Colon (tissue), 2 donors: ENCODE results near the gene DNAJC2.

Experiments used
- FAIRE-seq: peaks from 2 replicates; lab custom pipeline; 2012; peaks lifted over from hg19 to GRCh38; lab: Jason Lieb, UNC
- donor health status: control.
- donor health status: control.

DNAJC2 gene

GRCh38 chr7:103344453-103345149 is at the start of gene DNAJC2:
Gene DNAJC2, minus strand, starts transcription at chr7:103344767. Its CDS starts 145 bp downstream, at chr7:103344622.
- no peak for FAIRE-seq

GRCh38 chr7:103391976-103392375 is 47.4 kb upstream of the DNAJC2 start:
- no peak for FAIRE-seq

GRCh38 chr7:103391150-103391549 is 46.6 kb upstream of the DNAJC2 start:
- no peak for FAIRE-seq

GRCh38 chr7:103389263-103389662 is 44.7 kb upstream of the DNAJC2 start:
- FAIRE-seq = no peak

GRCh38 chr7:103388469-103389140 is 44.0 kb upstream of the DNAJC2 start:
- no peak for FAIRE-seq

- no peak for FAIRE-seq
These were observed 42.7 kb upstream of the DNAJC2 start for GRCh38 chr7:103387242-103387641.

- FAIRE-seq = no peak
These were observed 37.5 kb upstream of the DNAJC2 start for GRCh38 chr7:103382032-103382402.

GRCh38 chr7:103381280-103382031 is 36.9 kb upstream of the DNAJC2 start:
- FAIRE-seq = no peak

- no peak for FAIRE-seq
These were observed 36.0 kb upstream of the DNAJC2 start for GRCh38 chr7:103380395-103381191.

GRCh38 chr7:103379270-103379975 is 34.9 kb upstream of the DNAJC2 start:
- no peak for FAIRE-seq

- FAIRE-seq = no peak
These were observed 29.5 kb upstream of the DNAJC2 start for GRCh38 chr7:103373866-103374643.

GRCh38 chr7:103369432-103369831 is 24.9 kb upstream of the DNAJC2 start:
- no peak for FAIRE-seq

- FAIRE-seq = no peak
These were observed 5.2 kb upstream of the DNAJC2 start for GRCh38 chr7:103349805-103350204.

- FAIRE-seq = no peak
These were observed 4.4 kb upstream of the DNAJC2 start for GRCh38 chr7:103348959-103349358.

GRCh38 chr7:103348452-103348851 is 3.9 kb upstream of the DNAJC2 start:
- no peak for FAIRE-seq

- no peak for FAIRE-seq
These were observed 3.1 kb upstream of the DNAJC2 start, which contains the start of gene PSMC2 for GRCh38 chr7:103347507-103348267. Gene PSMC2, plus strand, starts transcription at chr7:103347643. Its CDS starts 69 bp downstream, at chr7:103347712.

- no peak for FAIRE-seq
These were observed 1.8 kb upstream of the DNAJC2 start for GRCh38 chr7:103346396-103346795.

- FAIRE-seq = no peak
These were observed 662 bp downstream of the DNAJC2 start for GRCh38 chr7:103343758-103344452.

- FAIRE-seq = no peak
These were observed 1.2 kb downstream of the DNAJC2 start for GRCh38 chr7:103343332-103343731.
